Measurements from ENCODE around the gene NCKAP5L. TPM values are rescaled to one million over a fixed set of nuclear protein-coding genes. Genes with fewer than 3 reads are reported as not detected.

Gene NCKAP5L
- total RNA-seq, 2 donors from 2014 or later = 17.3 to 63.1 TPM

DNA sequence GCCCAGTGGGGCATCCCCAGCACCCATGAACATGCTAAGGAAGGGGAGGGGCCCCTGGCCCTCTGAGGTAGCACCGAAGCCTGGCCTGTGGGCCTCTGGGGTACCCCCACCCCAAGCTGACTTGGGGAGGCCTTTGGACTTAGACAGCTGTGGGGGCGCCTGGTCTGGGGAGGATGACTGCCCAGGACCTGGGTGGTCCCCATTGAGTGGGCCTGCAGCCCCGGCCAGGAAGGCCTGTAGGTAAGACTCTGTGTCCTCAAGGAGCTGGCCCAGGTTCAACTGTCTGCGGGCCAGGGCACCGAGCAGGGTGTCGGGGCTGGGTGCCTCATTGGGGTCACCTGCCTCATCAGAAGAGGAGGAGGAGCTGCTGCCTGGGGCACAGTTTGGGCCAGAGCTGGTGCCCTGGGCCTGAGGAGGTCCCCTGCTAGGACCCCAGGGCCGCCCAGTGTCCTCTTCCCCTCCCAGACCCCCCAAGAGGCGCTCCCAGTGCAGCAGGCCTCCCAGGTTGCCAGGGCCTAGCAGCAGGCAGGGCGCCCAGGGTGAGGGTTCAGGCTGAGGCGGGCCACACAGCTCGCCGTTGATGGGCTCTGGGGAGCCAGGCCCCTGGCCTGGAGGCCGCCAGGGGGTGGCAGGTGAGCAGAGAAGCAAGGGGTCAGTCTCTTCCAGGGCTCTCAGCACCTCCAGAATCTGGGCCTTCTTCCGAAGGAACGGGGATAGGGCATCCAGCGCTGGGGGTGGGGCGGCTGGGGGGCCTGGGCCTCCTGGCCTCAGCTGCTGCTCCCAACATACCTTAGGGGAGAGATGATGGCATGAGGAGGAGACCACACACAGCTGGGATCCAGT is 31.4 kb downstream of the NCKAP5L start:
- TF ChIP-seq POLR2A (IDR thresholded peaks at IDR 0.05) = no peak
- TF ChIP-seq, protein P1, sequence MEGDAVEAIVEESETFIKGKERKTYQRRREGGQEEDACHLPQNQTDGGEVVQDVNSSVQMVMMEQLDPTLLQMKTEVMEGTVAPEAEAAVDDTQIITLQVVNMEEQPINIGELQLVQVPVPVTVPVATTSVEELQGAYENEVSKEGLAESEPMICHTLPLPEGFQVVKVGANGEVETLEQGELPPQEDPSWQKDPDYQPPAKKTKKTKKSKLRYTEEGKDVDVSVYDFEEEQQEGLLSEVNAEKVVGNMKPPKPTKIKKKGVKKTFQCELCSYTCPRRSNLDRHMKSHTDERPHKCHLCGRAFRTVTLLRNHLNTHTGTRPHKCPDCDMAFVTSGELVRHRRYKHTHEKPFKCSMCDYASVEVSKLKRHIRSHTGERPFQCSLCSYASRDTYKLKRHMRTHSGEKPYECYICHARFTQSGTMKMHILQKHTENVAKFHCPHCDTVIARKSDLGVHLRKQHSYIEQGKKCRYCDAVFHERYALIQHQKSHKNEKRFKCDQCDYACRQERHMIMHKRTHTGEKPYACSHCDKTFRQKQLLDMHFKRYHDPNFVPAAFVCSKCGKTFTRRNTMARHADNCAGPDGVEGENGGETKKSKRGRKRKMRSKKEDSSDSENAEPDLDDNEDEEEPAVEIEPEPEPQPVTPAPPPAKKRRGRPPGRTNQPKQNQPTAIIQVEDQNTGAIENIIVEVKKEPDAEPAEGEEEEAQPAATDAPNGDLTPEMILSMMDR (IDR thresholded peaks at IDR 0.05) = no peak
- TF ChIP-seq POLR2AphosphoS5 (IDR thresholded peaks at IDR 0.05) = no peak
- Histone ChIP-seq H3K27ac (no peak overlapping the region), H3K27me3 (replicated peaks; ENCODE audit: insufficient read depth) (no peaks in the 10 kb centered on the region), H3K4me3 (no peak overlapping the region), H3K36me3 (no peaks in the 10 kb centered on the region), H3K9me3 (no peaks in the 10 kb centered on the region), H3K4me1 (replicated peaks) (no peaks in the 10 kb centered on the region)
- no peak for DNase-seq (ENCODE audit: low spot score)
- WGBS = 69% methylated on average over 17 of the region's 17 CpGs
- intact Hi-C loops (cut with DNase I) = no loop called here

DNA sequence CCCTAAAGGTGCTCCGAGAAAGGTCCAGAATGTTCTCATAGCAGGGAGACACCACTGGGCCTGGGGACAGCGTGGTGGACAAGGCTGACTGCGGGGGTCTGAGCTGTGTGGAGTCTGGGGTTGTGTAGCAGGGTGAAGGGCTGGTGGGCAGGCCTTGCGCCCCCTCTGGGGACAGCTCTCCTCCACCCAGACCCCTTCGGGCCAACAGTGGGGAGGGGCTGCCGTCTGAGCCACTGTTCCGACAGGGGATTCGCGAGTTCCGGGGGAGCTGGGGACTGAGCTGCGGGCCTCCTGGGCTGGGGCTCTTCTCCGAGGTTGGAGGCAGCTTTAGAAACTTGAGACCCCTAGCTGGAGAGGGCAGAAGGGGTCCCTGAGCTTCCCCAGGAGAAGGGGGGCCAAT is 32.1 kb downstream of the NCKAP5L start:
- H3K4me1 ChIP-seq (replicated peaks) = no peaks in the 10 kb centered on the region
- H3K9me3 ChIP-seq = no peaks in the 10 kb centered on the region
- DNase-seq (ENCODE audit: low spot score) = no peak
- H3K4me3 ChIP-seq = no peak overlapping the region
- H3K27ac ChIP-seq = no peak overlapping the region
- WGBS = 91% methylated on average over 7 of the region's 12 CpGs
- H3K27me3 ChIP-seq (replicated peaks; ENCODE audit: insufficient read depth) = no peaks in the 10 kb centered on the region
- TF ChIP-seq POLR2AphosphoS5 (IDR thresholded peaks at IDR 0.05) (no peak), POLR2A (IDR thresholded peaks at IDR 0.05) (no peak)
- TF ChIP-seq, protein P1 (IDR thresholded peaks at IDR 0.05) = no peak
- no peaks in the 10 kb centered on the region for H3K36me3 ChIP-seq
- intact Hi-C loops (cut with DNase I) = no loop called here

DNA sequence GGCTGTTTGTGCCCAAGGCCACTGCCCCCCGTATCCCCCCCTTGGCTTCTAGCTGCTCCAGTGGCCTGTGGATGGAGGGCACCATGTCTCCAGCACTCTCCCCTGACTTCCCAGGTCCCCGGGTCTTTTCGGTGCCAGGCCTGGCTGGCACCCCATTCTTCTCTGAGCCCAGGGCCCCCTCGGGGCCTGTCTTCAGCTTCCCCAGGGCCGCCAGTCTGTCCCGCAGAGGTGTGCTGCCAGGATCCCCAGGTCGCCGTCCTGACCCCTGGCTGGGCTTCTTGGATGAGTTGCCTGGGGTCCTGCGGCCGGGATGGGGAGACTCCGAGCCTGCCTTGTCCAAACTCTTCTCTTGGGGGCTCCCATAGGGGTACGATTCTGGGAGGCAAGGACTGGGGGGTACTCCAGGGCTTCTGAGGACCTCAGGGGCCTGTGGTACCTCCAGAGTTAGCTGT is 32.5 kb downstream of the NCKAP5L start:
- TF ChIP-seq, protein P1 (IDR thresholded peaks at IDR 0.05) = no peak
- TF ChIP-seq POLR2AphosphoS5 (IDR thresholded peaks at IDR 0.05) (no peak), POLR2A (IDR thresholded peaks at IDR 0.05) (no peak)
- H3K9me3 ChIP-seq = no peaks in the 10 kb centered on the region
- no peaks in the 10 kb centered on the region for H3K27me3 ChIP-seq (replicated peaks; ENCODE audit: insufficient read depth)
- no peaks in the 10 kb centered on the region for H3K4me1 ChIP-seq (replicated peaks)
- no peak overlapping the region for H3K27ac ChIP-seq
- H3K4me3 ChIP-seq = no peak overlapping the region
- intact Hi-C loops (cut with DNase I) = no loop called here
- no peaks in the 10 kb centered on the region for H3K36me3 ChIP-seq
- no peak for DNase-seq (ENCODE audit: low spot score)
- WGBS = 86% methylated on average over 11 of the region's 12 CpGs

DNA sequence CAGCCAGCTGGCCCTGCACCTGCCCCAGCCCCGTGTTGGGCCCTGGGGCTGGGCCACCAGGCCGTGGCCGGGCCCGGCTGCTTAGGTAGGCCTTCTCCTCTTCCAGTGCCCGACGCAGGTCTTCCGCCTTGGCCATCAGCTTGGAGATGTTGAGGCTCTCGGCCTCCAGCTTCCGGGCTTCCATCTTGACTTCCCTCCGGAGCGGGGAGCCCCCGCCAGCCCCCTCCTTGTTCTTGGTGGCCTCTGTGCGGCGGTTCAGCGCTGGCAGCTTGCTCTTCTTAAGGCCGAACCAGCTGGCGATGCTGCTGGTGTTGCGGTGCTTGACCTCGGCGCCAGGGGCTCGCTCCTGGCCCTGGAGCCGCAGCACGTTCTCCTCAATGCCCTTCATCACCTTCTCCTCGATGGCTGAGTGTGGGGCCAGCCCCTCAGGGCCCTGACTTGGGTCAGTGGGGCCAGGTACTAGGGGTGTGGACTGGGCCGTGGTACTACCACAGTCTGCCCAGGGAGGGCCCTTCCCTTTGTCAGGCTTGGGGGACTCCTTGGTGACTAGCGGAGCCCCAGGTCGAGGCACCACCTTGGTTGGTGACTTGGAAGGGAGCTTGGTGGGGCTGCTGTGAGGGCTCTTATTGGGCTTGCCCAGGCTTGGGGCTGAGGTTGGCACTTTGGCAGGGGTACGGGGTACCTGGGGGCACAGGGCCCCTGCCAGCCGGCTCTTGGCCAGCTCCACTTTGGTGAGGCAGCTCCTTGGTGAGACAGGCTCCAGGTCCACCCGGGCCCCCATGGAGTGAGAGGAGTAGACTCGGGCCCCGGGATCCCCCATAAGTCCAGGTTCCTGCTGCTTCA is 33.2 kb downstream of the NCKAP5L start:
- H3K9me3 ChIP-seq = no peaks in the 10 kb centered on the region
- no peak for DNase-seq (ENCODE audit: low spot score)
- no peaks in the 10 kb centered on the region for H3K36me3 ChIP-seq
- H3K27me3 ChIP-seq (replicated peaks; ENCODE audit: insufficient read depth) = no peaks in the 10 kb centered on the region
- no peak overlapping the region for H3K27ac ChIP-seq
- H3K4me1 ChIP-seq (replicated peaks) = no peaks in the 10 kb centered on the region
- intact Hi-C loops (cut with DNase I) = no loop called here
- H3K4me3 ChIP-seq = no peak overlapping the region
- TF ChIP-seq, protein P1 (IDR thresholded peaks at IDR 0.05) = no peak
- TF ChIP-seq POLR2AphosphoS5 (IDR thresholded peaks at IDR 0.05) (no peak), POLR2A (IDR thresholded peaks at IDR 0.05) (no peak)
- 83% methylated on average over 23 of the region's 32 CpGs for WGBS

Data from prostate gland (tissue), 2 donors.